HepG2 (cell line): Measurements from ENCODE around the gene ZNF740. TPM values are rescaled to one million over a fixed set of nuclear protein-coding genes. Genes with fewer than 3 reads are reported as not detected.

Experiments used
- ARNT2 ChIP-seq: sonication (generic); formaldehyde crosslinking; IDR thresholded peaks from 2 replicates; pipeline ENCODE4 v1.8.0; 2022; ENCODE audit warnings: mild to moderate bottlenecking, low read depth, missing genetic modification reagents, moderate library complexity
- BCL6 ChIP-seq: IDR thresholded peaks from 2 replicates; pipeline ENCODE4 v1.6.1; 2016; ENCODE audit warnings: missing genetic modification reagents, missing compliant biosample characterization
- KDM5B ChIP-seq: sonication (generic); formaldehyde crosslinking; IDR thresholded peaks from 2 replicates; pipeline ENCODE4 v1.4.0; 2020; ENCODE audit warnings: missing genetic modification reagents, mild to moderate bottlenecking, borderline replicate concordance
- KMT2A ChIP-seq: sonication (generic); formaldehyde crosslinking; IDR thresholded peaks from 2 replicates; pipeline ENCODE4 v1.4.0; 2020; ENCODE audit warnings: missing genetic modification reagents
- NCOA2 ChIP-seq: sonication (generic); formaldehyde crosslinking; IDR thresholded peaks from 2 replicates; pipeline ENCODE4 v1.8.0; 2022; ENCODE audit warnings: inconsistent platforms
- POGZ ChIP-seq: sonication (generic); formaldehyde crosslinking; IDR thresholded peaks from 2 replicates; pipeline ENCODE4 v1.4.0; 2020; ENCODE audit warnings: mild to moderate bottlenecking, missing genetic modification reagents
- TEAD3 ChIP-seq: optimal IDR thresholded peaks from 2 replicates; pipeline ENCODE3; 2016; ENCODE audit warnings: borderline replicate concordance
- ZNF382 ChIP-seq: sonication (generic); formaldehyde crosslinking; IDR thresholded peaks from 2 replicates; pipeline ENCODE4 v1.5.0; 2020; ENCODE audit warnings: missing genetic modification reagents, mild to moderate bottlenecking, borderline replicate concordance
- ZNF609 ChIP-seq: sonication (generic); formaldehyde crosslinking; IDR thresholded peaks from 2 replicates; pipeline ENCODE4 v1.4.0; 2020; ENCODE audit warnings: mild to moderate bottlenecking, missing genetic modification reagents, borderline replicate concordance
- ZNF773 ChIP-seq: sonication (generic); formaldehyde crosslinking; IDR thresholded peaks from 2 replicates; pipeline ENCODE4 v1.4.0; 2020; ENCODE audit warnings: missing genetic modification reagents, borderline replicate concordance
- ZNF800 ChIP-seq: sonication (generic); formaldehyde crosslinking; IDR thresholded peaks from 2 replicates; pipeline ENCODE4 v1.4.0; 2020; ENCODE audit warnings: missing genetic modification reagents
- polyA plus RNA-seq, 8 experiments: library from polyadenylated mRNA; depleted of rRNA in 3 of 8; stranded (reverse) in 7 of 8; unstranded in 1 of 8; fragments of >200 nt; fragmentation: Illumina TruSeq in 4 of 8; extraction: Trizol in 4 of 8; gene quantifications; 2 replicates each; pipeline versions ENCODE4 v1.2.1 to v1.2.3, GENCODE V29; 2011 to 2016; ENCODE audit warnings: low read depth in 4 of 8, missing spikeins in 1 of 8, mixed read lengths in 1 of 8; ENCODE audit not compliant: insufficient read depth in 1 of 8
- total RNA-seq, 5 experiments: library from RNA; depleted of rRNA; stranded (reverse); fragments of >200 nt; fragmentation: Illumina TruSeq; extraction: Trizol; gene quantifications; 2 replicates each; pipeline ENCODE4 v1.2.3, GENCODE V29; 2016; ENCODE audit warnings: low read depth in 1 of 5
- TF ChIP-seq, protein P1 (sequence below): sonication (generic); formaldehyde crosslinking; IDR thresholded peaks from 2 replicates; pipeline ENCODE4 v1.4.0; 2020; ENCODE audit warnings: missing genetic modification reagents
- TF ChIP-seq, protein P2 (sequence below): IDR thresholded peaks from 2 replicates; pipeline ENCODE4 v1.4.0; 2020; ENCODE audit warnings: mild to moderate bottlenecking, missing genetic modification reagents
- TF ChIP-seq, protein P3 (sequence below): sonication (generic); formaldehyde crosslinking; IDR thresholded peaks from 2 replicates; pipeline ENCODE4 v1.4.0; 2020; ENCODE audit warnings: mild to moderate bottlenecking, missing genetic modification reagents

The ZNF740 gene
- total and polyA plus RNA-seq, 2 of the 13 experiments (the other 11 are each of a cell fraction or from before 2014, with no cell fraction given), result 16.9 to 19.0 TPM

DNA sequence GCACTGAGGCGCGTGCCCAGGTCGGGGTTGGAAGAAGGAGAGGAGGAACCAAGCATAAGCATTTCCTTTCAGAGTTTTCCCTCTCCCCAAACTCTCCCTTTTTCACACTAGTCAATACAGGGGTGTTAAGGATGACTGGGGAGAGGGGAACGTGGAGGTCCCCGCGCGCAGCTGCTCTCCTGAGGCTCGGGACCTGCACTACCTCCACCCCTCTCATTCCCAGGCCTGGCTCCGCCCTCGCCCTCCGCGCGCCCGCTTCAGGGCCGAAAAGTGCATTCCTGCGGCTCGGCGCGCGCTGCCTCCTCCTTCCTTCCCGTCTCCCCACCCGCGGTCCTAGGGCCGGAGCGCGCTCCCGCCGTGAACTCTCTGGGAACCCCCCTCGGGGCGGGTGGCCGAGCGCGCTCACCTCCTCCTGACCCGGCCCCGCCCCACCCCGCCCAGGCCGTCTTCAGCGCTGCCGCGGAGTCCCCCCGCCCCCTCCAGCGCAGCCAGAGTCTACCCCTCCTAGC is 40.2 kb downstream of the ZNF740 start (continued):
- TF ChIP-seq ZNF800 (CRISPR knock-in tag), result peak; percentile 84; the same call in 1 of the 2 replicates
- TF ChIP-seq ZNF382 (CRISPR knock-in tag), result no peak
- 0 out of 2 replicates have a peak, but pooled peaks have one; percentile 19 for TF ChIP-seq NCOA2
- peak; percentile 65 for TF ChIP-seq BCL6 (CRISPR knock-in tag)
- 0 out of 2 replicates have a peak, but pooled peaks have one; percentile 15 for TF ChIP-seq ZNF609 (CRISPR knock-in tag)
- TF ChIP-seq, protein P1, sequence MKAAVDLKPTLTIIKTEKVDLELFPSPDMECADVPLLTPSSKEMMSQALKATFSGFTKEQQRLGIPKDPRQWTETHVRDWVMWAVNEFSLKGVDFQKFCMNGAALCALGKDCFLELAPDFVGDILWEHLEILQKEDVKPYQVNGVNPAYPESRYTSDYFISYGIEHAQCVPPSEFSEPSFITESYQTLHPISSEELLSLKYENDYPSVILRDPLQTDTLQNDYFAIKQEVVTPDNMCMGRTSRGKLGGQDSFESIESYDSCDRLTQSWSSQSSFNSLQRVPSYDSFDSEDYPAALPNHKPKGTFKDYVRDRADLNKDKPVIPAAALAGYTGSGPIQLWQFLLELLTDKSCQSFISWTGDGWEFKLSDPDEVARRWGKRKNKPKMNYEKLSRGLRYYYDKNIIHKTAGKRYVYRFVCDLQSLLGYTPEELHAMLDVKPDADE (CRISPR knock-in tag), result no peak
- TF ChIP-seq KMT2A (CRISPR knock-in tag), result peak; percentile 31; the same call in 1 of the 2 replicates
- 0 out of 2 replicates have a peak, but pooled peaks have one; percentile 7 for TF ChIP-seq POGZ (CRISPR knock-in tag)
- no peak for TF ChIP-seq ZNF773 (CRISPR knock-in tag)
- no peak; the same call in 1 of the 2 replicates for TF ChIP-seq KDM5B
- TF ChIP-seq, protein P2, sequence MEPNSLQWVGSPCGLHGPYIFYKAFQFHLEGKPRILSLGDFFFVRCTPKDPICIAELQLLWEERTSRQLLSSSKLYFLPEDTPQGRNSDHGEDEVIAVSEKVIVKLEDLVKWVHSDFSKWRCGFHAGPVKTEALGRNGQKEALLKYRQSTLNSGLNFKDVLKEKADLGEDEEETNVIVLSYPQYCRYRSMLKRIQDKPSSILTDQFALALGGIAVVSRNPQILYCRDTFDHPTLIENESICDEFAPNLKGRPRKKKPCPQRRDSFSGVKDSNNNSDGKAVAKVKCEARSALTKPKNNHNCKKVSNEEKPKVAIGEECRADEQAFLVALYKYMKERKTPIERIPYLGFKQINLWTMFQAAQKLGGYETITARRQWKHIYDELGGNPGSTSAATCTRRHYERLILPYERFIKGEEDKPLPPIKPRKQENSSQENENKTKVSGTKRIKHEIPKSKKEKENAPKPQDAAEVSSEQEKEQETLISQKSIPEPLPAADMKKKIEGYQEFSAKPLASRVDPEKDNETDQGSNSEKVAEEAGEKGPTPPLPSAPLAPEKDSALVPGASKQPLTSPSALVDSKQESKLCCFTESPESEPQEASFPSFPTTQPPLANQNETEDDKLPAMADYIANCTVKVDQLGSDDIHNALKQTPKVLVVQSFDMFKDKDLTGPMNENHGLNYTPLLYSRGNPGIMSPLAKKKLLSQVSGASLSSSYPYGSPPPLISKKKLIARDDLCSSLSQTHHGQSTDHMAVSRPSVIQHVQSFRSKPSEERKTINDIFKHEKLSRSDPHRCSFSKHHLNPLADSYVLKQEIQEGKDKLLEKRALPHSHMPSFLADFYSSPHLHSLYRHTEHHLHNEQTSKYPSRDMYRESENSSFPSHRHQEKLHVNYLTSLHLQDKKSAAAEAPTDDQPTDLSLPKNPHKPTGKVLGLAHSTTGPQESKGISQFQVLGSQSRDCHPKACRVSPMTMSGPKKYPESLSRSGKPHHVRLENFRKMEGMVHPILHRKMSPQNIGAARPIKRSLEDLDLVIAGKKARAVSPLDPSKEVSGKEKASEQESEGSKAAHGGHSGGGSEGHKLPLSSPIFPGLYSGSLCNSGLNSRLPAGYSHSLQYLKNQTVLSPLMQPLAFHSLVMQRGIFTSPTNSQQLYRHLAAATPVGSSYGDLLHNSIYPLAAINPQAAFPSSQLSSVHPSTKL (CRISPR knock-in tag), result peak; percentile 35; the same call in 1 of the 2 replicates
- TF ChIP-seq ARNT2 (CRISPR knock-in tag), result 0 out of 2 replicates have a peak, but pooled peaks have one; percentile 16
- TF ChIP-seq, protein P3, sequence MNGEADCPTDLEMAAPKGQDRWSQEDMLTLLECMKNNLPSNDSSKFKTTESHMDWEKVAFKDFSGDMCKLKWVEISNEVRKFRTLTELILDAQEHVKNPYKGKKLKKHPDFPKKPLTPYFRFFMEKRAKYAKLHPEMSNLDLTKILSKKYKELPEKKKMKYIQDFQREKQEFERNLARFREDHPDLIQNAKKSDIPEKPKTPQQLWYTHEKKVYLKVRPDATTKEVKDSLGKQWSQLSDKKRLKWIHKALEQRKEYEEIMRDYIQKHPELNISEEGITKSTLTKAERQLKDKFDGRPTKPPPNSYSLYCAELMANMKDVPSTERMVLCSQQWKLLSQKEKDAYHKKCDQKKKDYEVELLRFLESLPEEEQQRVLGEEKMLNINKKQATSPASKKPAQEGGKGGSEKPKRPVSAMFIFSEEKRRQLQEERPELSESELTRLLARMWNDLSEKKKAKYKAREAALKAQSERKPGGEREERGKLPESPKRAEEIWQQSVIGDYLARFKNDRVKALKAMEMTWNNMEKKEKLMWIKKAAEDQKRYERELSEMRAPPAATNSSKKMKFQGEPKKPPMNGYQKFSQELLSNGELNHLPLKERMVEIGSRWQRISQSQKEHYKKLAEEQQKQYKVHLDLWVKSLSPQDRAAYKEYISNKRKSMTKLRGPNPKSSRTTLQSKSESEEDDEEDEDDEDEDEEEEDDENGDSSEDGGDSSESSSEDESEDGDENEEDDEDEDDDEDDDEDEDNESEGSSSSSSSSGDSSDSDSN (CRISPR knock-in tag), result 0 out of 2 replicates have a peak, but pooled peaks have one; percentile 21
- peak; percentile 95 for TF ChIP-seq TEAD3 (CRISPR knock-in tag)
